ENCODE measurements around the gene CPSF4L.
"Not testable (repeated sequence)": the region's sequence is repeated elsewhere in the genome, so short reads cannot be mapped to it uniquely, and the experiment has no call there.

Gene CPSF4L

GRCh38 chr17:73267648-73268537 lies 6.2 kb upstream of the CPSF4L start:
- DNase-seq, result no peak

GRCh38 chr17:73266796-73267195 lies 5.1 kb upstream of the CPSF4L start:
- DNase-seq, result no peak

DNA sequence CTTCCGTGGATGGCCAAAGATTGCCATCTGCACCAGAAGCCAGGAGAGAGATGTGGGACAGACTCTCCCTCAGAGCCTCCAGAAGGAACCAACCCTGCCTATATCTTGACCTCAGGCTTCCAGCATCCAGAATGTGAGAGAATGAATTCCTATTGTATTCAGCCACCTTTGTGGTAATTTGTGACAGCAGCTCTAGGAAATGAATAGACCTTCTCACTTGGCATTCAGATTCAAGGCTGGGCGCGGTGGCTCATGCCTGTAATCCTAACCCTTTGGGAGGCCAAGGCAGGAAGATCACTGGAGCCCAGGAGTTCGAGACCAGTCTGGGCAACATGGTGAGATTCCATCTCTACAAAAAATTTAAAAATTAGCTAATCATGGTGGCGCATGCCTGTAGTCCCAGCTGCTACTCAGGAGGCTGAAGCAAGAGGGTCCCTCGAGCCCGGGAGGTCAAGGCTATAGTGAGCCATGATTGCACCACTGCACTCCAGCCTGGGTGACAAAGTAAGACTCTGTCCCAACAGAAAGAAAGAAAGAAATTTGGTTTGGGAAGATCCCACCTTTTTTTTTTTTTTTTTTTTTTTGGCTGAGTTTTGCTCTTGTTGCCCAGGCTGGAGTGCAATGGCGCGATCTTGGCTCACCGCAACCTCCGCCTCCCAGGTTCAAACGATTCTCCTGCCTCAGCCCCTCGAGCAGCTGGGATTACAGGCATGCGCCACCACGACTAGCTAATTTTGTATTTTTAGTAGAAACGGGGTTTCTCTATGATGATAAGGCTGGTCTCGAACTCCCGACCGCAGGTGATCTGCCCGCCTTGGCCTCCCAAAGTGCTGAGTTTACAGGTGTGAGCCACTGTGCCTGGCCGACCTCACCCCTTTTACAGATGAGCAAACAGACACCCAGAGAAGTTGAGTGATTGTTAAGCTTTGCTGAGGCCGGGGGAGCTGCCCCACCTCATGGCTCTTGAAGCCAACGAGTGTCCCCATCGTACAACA lies 4.3 kb upstream of the CPSF4L start:
- DNase-seq, result no peak

GRCh38 chr17:73264448-73264847 lies 2.8 kb upstream of the CPSF4L start:
- DNase-seq, result not testable (repeated sequence)

DNA sequence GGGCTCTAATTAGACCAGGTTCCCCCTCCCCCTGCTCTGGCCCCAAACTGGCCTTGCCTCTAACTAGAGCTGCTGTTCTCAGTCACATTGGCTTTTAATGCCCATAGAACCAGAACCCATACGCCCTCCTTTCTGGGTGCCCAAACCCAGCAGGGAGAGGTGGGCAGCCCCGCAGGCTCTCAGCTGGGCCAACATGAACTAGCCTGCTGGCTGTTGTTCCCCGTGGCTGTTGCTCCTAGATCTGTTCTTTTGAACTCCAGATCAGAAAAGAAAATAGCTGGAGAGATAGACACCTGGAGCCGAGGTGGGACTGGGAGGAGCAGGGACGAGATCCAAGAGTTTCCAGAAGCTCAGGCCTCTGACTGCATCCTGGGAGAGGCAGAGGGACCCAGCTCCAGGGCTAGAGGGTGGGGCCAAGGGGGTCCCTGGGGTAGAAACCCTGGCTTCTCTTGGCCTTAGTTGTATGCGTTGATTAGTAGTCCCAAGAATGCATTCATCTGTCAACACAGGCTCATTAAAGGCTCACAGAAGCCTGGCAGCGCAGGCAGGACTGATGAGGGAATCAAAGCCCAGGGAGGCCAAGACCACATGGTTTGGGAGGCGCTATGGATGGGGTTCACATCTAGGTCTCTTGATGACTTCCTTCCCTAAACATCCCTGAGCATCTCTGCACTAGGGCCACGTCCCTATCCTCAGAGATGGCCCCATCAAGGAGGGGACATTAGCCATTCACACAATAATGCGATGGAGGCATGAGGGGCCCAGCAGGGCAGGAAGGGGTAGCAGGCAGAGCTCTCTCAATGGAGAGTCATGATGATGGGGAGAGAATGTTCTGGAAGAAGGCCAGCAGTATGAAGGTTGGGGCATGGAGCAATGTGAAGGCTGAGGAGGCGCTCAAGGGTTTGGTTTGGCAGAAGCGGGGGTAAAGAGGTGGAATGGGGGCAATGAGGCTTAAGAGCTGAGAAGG lies 1.3 kb upstream of the CPSF4L start:
- no peak for DNase-seq

DNA sequence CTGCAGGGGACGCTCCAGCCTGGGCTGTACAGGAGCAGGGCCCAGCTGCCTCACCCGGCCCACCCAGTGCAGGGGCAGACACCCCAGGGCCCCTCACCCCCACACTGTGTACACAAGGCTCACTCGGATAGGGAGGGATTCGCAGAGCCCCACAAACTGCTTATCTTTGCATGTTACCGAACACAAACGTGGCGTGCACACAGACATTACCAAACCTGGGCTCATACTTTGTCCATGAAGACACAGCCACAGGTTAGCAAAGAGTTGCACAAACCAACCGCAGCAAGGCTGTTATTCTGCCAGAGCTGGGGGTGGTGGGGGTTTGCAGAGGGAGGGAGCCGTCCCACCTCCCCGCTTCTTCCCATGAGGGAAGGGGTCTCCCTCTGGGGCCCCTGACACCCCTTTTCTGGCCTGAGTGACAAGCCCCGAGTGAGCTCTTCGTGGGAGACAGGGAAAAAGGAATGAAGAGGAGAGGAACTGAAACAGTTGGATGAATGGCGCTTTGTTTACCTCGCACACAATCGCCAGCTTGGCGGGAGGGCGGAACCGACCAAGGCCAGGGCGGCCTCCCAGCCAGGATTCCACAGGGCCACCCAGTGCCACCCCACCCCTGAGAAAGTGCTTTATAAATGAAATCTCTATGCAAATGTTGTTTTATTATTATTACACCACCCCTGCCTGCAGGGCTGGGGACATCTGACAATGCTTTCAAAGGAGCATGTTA lies 434 bp upstream of the CPSF4L start:
- no peak for DNase-seq

DNA sequence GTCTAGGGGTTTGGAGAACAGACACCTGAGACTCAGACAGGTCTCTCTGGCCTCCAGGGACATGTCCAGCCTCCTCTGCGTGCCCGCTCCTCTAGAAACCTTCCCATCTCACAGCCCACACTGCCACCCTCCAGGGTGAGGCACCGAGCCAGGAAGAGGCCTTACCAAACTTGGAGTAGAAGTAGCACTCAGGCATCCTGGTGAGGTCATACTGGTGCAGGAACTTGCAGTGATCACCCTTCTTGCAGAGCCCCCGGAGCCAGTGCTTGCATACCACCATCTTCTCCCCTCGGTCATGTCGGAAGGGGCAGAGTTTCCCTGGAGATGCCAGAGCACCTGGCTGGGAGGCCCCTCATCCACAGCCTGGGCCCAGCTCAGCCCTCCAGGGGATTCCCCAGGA lies 4.2 kb downstream of the CPSF4L start:
- no peak for DNase-seq

DNA sequence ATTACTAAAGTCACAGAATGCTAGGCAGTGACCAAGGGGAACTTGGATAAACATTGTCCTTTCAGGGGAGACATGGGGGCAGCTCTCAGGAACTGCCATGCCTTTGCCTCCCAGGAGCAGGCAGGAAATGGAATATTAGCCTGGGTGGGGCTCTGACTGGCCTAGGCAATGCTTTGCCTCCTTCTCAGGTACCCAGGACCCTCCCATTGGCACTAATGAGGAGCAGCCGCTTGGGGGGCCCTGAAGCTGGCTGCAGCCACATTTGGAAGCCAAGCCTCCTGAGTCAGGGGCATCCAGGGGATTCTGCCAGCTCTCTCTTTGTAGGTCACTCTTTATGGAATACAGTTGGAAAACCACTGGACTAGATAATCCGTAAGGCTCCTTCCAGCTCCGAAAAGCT lies 5.5 kb downstream of the CPSF4L start:
- no peak for DNase-seq

DNA sequence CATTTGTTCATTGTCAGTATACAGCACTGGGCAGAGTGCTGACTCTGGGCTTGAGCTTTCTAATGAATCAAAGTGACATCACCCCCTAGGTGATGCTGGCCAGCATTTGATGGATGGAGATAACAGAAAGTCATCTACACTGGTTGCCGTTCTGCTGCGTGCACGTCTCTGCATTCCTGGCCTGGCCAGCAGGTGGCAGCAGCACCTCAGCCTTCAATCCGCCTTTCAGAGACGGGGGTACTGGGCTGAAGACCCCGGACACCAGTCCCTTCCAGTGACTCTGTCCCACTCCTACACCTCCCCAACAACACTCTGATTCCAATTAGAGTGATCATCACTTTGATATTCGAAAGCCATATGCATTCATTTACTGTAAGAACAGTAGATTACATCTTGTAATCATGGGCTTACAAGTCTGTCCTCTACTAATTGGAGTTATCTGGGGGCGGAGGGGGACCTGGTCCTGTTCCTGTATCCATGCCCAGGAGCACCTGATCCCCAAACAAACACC lies 6.0 kb downstream of the CPSF4L start:
- DNase-seq, result peak; percentile 67

DNA sequence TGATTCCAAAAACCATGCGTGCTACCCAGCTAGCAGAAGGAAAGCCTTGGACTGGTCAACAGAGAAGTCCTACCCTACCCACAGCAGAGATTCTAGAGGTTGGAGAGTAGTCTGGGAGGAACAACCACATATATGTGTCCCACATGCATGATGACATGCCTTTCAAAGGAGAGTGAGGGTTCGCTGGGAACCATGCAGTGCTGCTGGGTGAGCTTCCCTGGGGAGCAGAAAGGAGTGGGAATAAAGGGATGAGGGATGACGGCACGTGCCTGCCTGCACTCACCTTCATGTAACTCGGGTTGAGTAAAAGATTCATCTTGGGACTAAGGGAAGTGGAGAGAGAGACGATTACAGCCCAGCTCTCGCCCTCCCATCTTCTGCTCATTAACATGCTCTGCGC lies 9.8 kb downstream of the CPSF4L start:
- DNase-seq, result no peak

- no peak for DNase-seq
Observed at GRCh38 chr17:73250851-73251640, 10.6 kb downstream of the CPSF4L start.

GRCh38 chr17:73249700-73250099 lies 12.0 kb downstream of the CPSF4L start:
- DNase-seq, result no peak

DNA sequence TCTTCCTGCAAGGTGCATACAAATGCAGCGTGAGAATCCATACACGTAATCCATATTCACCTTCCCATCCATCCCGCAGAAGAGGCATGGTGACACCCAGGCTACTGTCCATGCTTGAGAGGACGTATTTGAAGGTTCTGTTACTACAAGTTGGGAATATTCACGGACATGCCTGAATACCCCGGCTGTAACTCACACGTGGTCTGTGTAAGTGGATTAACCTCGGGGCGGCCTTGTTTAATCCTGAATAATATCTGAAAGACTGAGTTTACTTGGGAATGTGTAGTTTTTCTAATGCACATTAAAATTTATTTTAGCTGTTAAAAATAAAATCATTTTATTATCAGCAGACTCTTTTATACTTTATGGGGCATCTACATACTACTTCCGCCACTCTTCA lies 13.1 kb downstream of the CPSF4L start:
- DNase-seq, result no peak

DNA sequence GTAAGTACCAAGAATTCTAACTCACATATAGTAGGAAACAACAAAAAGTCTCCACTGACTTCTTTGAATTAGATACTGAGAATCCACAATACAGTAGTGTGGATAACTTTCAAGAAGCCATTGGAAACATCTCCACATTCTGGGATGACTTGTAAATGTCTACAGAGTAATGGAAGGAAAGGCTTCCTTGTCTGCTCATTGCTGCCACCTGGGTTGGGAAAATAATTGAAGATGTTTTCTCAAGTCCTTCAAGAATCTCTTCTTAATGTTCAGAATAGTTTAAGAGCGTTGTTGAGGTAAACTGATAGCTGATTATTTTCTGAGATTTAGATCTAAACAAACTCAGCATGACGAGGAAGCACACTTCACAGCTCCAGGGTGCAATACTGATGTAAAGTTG lies 14.0 kb downstream of the CPSF4L start:
- DNase-seq, result peak; percentile 9

DNA sequence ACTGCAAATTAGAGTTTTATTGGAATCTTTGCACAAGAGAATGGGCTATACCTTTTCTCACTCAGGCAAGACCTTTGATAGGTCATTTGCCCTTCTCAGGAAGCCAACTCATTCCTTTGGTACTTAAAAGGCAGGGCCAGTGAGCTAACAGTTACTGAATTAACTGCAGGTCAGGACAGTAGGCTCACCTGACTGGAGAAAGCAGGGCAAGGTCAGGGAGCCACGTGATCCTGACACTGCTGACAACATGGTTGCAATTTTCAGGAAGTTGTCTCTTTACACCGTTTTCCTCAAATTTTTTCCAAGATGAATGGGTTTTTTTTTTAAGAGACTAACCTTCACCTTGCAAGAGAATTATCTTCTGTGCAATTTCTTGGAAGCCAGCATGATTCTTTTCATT lies 21.1 kb downstream of the CPSF4L start:
- no peak for DNase-seq

DNA sequence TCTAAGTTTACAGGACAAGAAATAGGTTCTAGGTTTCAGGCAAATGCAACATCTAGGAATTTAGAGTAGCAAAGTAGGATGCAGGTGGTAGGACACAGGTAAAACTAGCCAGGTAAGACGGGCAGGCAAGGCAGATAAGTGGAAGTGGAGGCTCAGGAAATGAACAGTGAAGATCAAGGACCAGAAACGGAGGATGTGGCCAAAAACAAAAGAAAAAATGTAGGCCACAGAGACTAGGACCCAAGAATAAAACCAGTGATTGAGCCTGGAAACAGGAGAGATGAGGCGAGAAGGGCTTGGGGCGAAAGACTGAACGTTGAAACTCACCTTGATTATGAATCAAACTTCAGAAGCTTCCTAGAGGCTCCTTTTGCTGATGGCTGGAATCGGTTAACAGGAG lies 24.0 kb downstream of the CPSF4L start:
- DNase-seq, result no peak

- DNase-seq, result no peak
Observed at GRCh38 chr17:73234736-73235135, 26.9 kb downstream of the CPSF4L start.

- peak; percentile 61 for DNase-seq
Observed at GRCh38 chr17:73232587-73233373, 28.9 kb downstream of the CPSF4L start.

DNA sequence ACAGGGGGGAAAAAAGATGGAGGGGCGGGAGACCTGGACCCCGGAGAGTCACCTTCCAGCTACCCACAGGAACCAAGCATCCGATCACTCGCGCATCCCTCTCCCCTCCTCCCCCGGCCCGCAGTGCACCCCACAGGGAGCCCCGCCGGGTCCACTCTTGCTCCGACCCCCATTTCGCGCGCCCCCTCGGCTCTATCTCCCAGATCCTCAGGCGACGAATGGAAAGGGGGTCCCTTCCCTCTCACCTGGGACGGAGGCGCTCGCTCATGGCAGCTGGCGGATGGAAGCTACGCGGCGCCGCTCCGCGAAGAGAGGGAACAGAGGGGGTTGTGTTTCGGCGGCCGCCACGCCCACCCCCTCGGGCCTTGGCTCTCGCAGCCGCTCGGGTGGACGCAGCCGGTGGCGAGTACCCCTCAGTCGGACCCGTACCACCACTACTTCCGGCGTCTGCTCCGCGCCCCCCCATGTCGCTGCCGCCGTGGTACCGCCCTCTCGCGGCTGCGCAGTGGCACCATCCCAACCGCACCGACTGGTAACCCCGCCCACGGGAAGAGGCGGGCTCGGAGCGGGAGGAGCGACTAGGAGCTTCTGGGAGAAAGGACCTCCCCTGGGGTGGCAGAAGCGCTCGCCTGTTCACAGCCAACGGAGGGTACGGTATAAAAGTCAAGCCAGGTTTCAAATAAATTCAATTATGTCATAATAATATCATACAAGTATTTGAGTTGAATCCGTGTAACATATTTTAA lies 29.7 kb downstream of the CPSF4L start:
- DNase-seq, result peak; percentile 97

Data from OCI-M1 (cell line).